Ascending aorta (tissue), 2 donors: Measurements from ENCODE around the gene BUD13. TPM values are rescaled to one million over a fixed set of nuclear protein-coding genes. Genes with fewer than 3 reads are reported as not detected.

ENCODE experiments used
- DNase-seq, 2 donors: peaks; one replicate each; pipeline ENCODE4 v3.0.0-alpha.2; 2019; ENCODE audit warnings: low spot score in 2 of 2
- H3K27ac ChIP-seq, 2 donors: fragments of 200-600 bp; sonication (generic); one replicate each; pipeline ENCODE4 v1.5.1; 2016 to 2017; ENCODE audit warnings: mild to moderate bottlenecking in 1 of 2
- H3K27me3 ChIP-seq: fragments of 200-600 bp; sonication (generic); one replicate; pipeline ENCODE4 v1.5.1; 2017
- H3K36me3 ChIP-seq, 2 donors: fragments of 200-600 bp; sonication (generic); one replicate each; pipeline ENCODE4 v1.5.1; 2016
- H3K4me1 ChIP-seq, 2 donors: fragments of 200-600 bp; sonication (generic); one replicate each; pipeline ENCODE4 v1.5.1; 2016 to 2017; ENCODE audit warnings: mild to moderate bottlenecking in 1 of 2
- H3K4me3 ChIP-seq, 2 donors: fragments of 200-600 bp; sonication (generic); one replicate each; pipeline ENCODE4 v1.5.1; 2016 to 2017; ENCODE audit warnings: mild to moderate bottlenecking in 1 of 2
- H3K9me3 ChIP-seq, 2 donors: fragments of 200-600 bp; sonication (generic); one replicate each; pipeline ENCODE4 v1.5.1; 2016
- CTCF ChIP-seq, 3 experiments: fragments of 200-600 bp in 2 of 3; fragments of 450-650 bp in 1 of 3; sonication (generic) in 2 of 3; IDR thresholded peaks; one replicate each; pipeline ENCODE4 v1.5.1; 2016 to 2019; ENCODE audit warnings: antibody characterized with exemption in 3 of 3, mild to moderate bottlenecking in 1 of 3, moderate library complexity in 1 of 3
- intact Hi-C: fragments of 100-400 bp; cut with DNase I; formaldehyde crosslinking; loops from one replicate; pipeline ENCODE4 v1.15.1; 2023
- total RNA-seq: library from RNA; depleted of rRNA; stranded (reverse); fragments of >200 nt; gene quantifications from one replicate; pipeline ENCODE4 v1.1.0, GENCODE V29; 2016

The BUD13 gene
- total RNA-seq, 1 donor from 2014 or later: 23.9 TPM

DNA sequence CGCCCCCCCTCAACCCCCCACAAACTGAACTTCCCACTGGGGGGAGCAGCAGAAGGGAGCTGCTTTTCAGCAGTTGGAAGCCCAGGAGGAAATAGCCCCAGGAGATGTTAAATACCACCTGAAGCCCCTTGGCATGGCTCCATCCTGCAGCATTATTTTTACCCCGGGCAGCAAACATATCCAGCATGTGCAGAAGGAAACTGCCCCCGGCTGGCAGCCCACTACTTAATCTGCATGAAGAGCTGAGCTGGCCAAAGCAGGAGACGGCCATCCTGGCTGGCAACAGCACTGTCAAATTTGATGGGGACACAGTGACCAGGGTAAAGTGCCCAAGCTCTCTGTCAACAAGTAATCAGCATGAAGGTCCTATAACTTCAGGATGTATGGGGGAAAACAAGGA, 32.0 kb downstream of the BUD13 start:
- no peak for DNase-seq
- Histone ChIP-seq H3K4me3 (no peak overlapping the region), H3K36me3 (peaks cover 0 to 2% of the 10 kb centered on the region in 2 donors), H3K4me1 (no peaks in the 10 kb centered on the region), H3K9me3 (no peaks in the 10 kb centered on the region), H3K27ac (no peak overlapping the region), H3K27me3 (no peaks in the 10 kb centered on the region)
- intact Hi-C loops: no loop called here
- no peak for TF ChIP-seq CTCF (IDR thresholded peaks at IDR 0.05)

GRCh38 chr11:116738975-116739374, 33.8 kb downstream of the BUD13 start:
- H3K27ac ChIP-seq: no peak overlapping the region
- intact Hi-C loops: no loop called here
- H3K36me3 ChIP-seq: no peaks in the 10 kb centered on the region
- no peak for DNase-seq
- no peak overlapping the region for H3K4me3 ChIP-seq
- no peaks in the 10 kb centered on the region for H3K27me3 ChIP-seq
- no peak for TF ChIP-seq CTCF (IDR thresholded peaks at IDR 0.05)
- H3K4me1 ChIP-seq: no peaks in the 10 kb centered on the region
- H3K9me3 ChIP-seq: no peaks in the 10 kb centered on the region

GRCh38 chr11:116736763-116737162, 36.0 kb downstream of the BUD13 start:
- Histone ChIP-seq H3K27ac (no peak overlapping the region), H3K9me3 (no peaks in the 10 kb centered on the region), H3K4me1 (no peaks in the 10 kb centered on the region), H3K4me3 (no peak overlapping the region), H3K27me3 (no peaks in the 10 kb centered on the region), H3K36me3 (no peaks in the 10 kb centered on the region)
- intact Hi-C loops: no loop called here
- no peak for DNase-seq
- TF ChIP-seq CTCF (IDR thresholded peaks at IDR 0.05): no peak

- H3K27ac ChIP-seq: no peak overlapping the region
- no peaks in the 10 kb centered on the region for H3K4me1 ChIP-seq
- no peaks in the 10 kb centered on the region for H3K9me3 ChIP-seq
- intact Hi-C loops: no loop called here
- peak in 1 of 2 donors; percentile 40 for DNase-seq
- H3K27me3 ChIP-seq: no peaks in the 10 kb centered on the region
- H3K36me3 ChIP-seq: no peaks in the 10 kb centered on the region
- H3K4me3 ChIP-seq: no peak overlapping the region
- TF ChIP-seq CTCF (IDR thresholded peaks at IDR 0.05): no peak
Observed at GRCh38 chr11:116733969-116734508, 38.7 kb downstream of the BUD13 start.

DNA sequence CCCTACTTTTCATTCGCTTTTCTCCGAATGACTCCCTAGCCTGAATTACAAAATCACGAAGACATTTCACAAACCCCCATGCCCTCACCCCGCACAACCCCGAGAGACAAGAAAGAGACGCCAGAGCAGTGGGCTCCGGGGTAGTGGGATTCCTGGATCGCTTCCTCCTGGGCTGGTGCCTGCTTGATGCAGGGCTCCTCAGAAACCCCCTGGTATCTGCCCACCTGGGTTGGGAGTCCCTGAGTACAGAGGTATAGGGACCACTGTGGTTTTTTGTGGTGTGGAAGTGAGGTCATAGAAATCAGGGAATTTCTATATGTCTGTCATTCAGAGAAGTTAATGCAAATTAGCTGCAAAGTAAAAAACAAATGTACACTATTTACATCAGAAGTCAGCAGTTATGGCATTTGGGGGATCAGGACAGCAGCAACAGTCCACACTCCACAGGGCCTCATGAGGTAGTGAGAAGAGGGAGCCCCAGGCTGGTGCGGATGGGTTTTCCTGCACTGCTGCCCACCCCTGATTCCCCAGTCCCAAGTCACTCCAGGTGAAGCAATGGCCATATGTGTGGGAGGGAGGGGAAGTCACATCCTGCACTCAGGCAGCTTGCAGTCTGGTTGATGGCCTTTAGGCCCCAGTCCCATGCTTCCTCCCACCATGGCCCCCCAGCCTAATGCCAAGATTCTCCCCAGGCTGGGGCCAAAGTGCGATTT, 39.6 kb downstream of the BUD13 start:
- H3K9me3 ChIP-seq: no peaks in the 10 kb centered on the region
- no peaks in the 10 kb centered on the region for H3K36me3 ChIP-seq
- no peak overlapping the region for H3K27ac ChIP-seq
- intact Hi-C loops: no loop called here
- H3K4me3 ChIP-seq: no peak overlapping the region
- H3K4me1 ChIP-seq: no peaks in the 10 kb centered on the region
- DNase-seq: peak in 1 of 2 donors; percentile 13
- TF ChIP-seq CTCF (IDR thresholded peaks at IDR 0.05): no peak
- H3K27me3 ChIP-seq: no peaks in the 10 kb centered on the region
